PC-3 (cell line): ENCODE data around the gene PCDHGA3.

ENCODE experiments used
- EZH2phosphoT487 ChIP-seq: fragments of 300-600 bp; sonication (generic); IDR thresholded peaks from 2 replicates; pipeline ENCODE4 v1.6.1; 2018; ENCODE audit warnings: mild to moderate bottlenecking, antibody characterized with exemption, low read length, borderline replicate concordance
- TF ChIP-seq, protein P1 (sequence below): fragments of 300-600 bp; sonication (generic); conservative IDR thresholded peaks from 2 replicates; pipeline ENCODE4 v1.5.1; 2017; ENCODE audit warnings: antibody characterized with exemption, low read depth, mild to moderate bottlenecking, low read length

DNA sequence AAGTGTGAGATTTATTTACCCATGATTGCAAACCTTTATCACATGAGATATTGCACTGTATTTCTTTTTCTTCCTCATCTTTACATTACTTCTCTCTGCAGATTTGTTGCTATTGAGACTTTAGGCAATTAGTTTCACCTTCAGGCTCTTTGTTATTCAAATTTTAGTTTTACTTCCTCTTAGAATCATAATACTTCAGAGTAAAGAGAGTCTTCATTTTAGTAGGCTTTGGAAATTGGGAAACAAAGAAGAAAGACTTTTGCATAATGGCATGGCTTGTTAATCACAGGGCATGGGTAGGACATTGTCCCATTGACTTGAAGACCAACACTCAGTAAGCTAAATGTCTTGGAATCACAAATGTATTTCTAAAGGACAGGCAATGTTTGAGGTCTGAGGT is 19.1 kb downstream of the PCDHGA3 start:
- TF ChIP-seq, protein P1, sequence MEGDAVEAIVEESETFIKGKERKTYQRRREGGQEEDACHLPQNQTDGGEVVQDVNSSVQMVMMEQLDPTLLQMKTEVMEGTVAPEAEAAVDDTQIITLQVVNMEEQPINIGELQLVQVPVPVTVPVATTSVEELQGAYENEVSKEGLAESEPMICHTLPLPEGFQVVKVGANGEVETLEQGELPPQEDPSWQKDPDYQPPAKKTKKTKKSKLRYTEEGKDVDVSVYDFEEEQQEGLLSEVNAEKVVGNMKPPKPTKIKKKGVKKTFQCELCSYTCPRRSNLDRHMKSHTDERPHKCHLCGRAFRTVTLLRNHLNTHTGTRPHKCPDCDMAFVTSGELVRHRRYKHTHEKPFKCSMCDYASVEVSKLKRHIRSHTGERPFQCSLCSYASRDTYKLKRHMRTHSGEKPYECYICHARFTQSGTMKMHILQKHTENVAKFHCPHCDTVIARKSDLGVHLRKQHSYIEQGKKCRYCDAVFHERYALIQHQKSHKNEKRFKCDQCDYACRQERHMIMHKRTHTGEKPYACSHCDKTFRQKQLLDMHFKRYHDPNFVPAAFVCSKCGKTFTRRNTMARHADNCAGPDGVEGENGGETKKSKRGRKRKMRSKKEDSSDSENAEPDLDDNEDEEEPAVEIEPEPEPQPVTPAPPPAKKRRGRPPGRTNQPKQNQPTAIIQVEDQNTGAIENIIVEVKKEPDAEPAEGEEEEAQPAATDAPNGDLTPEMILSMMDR: no peak
- TF ChIP-seq EZH2phosphoT487: no peak
